ENCODE data around the gene USP10.
A peak's percentile ranks its signal among the peaks of the same experiment; 100 is the strongest.

USP10 gene

GRCh38 chr16:84735849-84736586 lies 36.2 kb downstream of the USP10 start:
- no peak for DNase-seq (ENCODE audit: low read depth)
- H3K4me3 ChIP-seq (ENCODE audit: low read depth, low read length), result no peak overlapping the region
- TF ChIP-seq CTCF (conservative IDR thresholded peaks at IDR 0.05; ENCODE audit: low read depth, low read length), result peak; percentile 21

GRCh38 chr16:84737192-84738011 lies 37.6 kb downstream of the USP10 start:
- DNase-seq (ENCODE audit: low read depth), result no peak
- no peak for TF ChIP-seq CTCF (conservative IDR thresholded peaks at IDR 0.05; ENCODE audit: low read depth, low read length)
- no peak overlapping the region for H3K4me3 ChIP-seq (ENCODE audit: low read depth, low read length)

- DNase-seq (ENCODE audit: low read depth), result peak; percentile 87
- no peak overlapping the region for H3K4me3 ChIP-seq (ENCODE audit: low read depth, low read length)
- TF ChIP-seq CTCF (conservative IDR thresholded peaks at IDR 0.05; ENCODE audit: low read depth, low read length), result peak; percentile 85
Measured at GRCh38 chr16:84738255-84739038, 38.6 kb downstream of the USP10 start.

GRCh38 chr16:84739349-84740124 lies 39.7 kb downstream of the USP10 start:
- no peak overlapping the region for H3K4me3 ChIP-seq (ENCODE audit: low read depth, low read length)
- TF ChIP-seq CTCF (conservative IDR thresholded peaks at IDR 0.05; ENCODE audit: low read depth, low read length), result peak; percentile 13
- peak; percentile 90 for DNase-seq (ENCODE audit: low read depth)

GRCh38 chr16:84740596-84741116 lies 40.9 kb downstream of the USP10 start:
- H3K4me3 ChIP-seq (ENCODE audit: low read depth, low read length), result no peak overlapping the region
- DNase-seq (ENCODE audit: low read depth), result no peak
- no peak for TF ChIP-seq CTCF (conservative IDR thresholded peaks at IDR 0.05; ENCODE audit: low read depth, low read length)

- no peak for TF ChIP-seq CTCF (conservative IDR thresholded peaks at IDR 0.05; ENCODE audit: low read depth, low read length)
- DNase-seq (ENCODE audit: low read depth), result no peak
- H3K4me3 ChIP-seq (ENCODE audit: low read depth, low read length), result no peak overlapping the region
Measured at GRCh38 chr16:84741340-84741830, 41.6 kb downstream of the USP10 start.

Data from choroid plexus epithelial cell (primary cell).